Gastrocnemius medialis (tissue), 4 donors: ENCODE results near the gene POM121L12.

Experiments
- POLR2A ChIP-seq, 2 donors: fragments of 450-650 bp; IDR thresholded peaks; one replicate each; pipeline ENCODE4 v1.6.1; 2017; ENCODE audit warnings: antibody characterized with exemption in 2 of 2, mild to moderate bottlenecking in 2 of 2, moderate library complexity in 2 of 2
- TF ChIP-seq, protein P1 (sequence below), 5 experiments: fragments of 450-650 bp in 3 of 5; fragments of 200-600 bp in 2 of 5; sonication (generic) in 2 of 5; IDR thresholded peaks in 4 of 5; conservative IDR thresholded peaks in 1 of 5; 1 replicate in 4 of 5; 2 replicates in 1 of 5; pipeline ENCODE4 v1.5.1; 2016 to 2019; ENCODE audit warnings: antibody characterized with exemption in 5 of 5, mild to moderate bottlenecking in 3 of 5, moderate library complexity in 3 of 5

DNA sequence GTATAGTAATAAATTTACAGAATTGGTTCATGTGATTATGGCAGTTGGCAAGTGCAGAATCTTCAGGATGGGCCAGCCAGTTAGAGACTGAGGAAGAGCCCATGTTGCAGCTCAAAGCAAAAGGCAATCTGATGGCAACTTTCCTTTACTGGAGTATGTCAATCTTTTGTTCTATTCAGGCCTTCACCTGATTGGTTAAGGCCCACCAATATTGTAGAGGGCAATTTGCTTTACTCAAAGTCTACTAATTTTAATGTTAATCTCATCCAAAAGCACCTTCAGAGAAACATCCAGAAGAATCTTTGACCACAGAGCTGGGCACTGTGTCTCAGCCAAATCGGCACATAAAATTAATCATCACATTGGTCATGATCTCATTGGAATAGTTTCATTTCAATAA lies 20.0 kb upstream of the POM121L12 start:
- TF ChIP-seq, protein P1, sequence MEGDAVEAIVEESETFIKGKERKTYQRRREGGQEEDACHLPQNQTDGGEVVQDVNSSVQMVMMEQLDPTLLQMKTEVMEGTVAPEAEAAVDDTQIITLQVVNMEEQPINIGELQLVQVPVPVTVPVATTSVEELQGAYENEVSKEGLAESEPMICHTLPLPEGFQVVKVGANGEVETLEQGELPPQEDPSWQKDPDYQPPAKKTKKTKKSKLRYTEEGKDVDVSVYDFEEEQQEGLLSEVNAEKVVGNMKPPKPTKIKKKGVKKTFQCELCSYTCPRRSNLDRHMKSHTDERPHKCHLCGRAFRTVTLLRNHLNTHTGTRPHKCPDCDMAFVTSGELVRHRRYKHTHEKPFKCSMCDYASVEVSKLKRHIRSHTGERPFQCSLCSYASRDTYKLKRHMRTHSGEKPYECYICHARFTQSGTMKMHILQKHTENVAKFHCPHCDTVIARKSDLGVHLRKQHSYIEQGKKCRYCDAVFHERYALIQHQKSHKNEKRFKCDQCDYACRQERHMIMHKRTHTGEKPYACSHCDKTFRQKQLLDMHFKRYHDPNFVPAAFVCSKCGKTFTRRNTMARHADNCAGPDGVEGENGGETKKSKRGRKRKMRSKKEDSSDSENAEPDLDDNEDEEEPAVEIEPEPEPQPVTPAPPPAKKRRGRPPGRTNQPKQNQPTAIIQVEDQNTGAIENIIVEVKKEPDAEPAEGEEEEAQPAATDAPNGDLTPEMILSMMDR (IDR thresholded peaks at IDR 0.05 in 4 of 5, conservative IDR thresholded peaks at IDR 0.05 in 1 of 5), result no peak
- no peak for TF ChIP-seq POLR2A (IDR thresholded peaks at IDR 0.05)
